Activated T-helper 1 cell treated with anti-CD3 and anti-CD28 coated beads, Interleukin-12 subunit alpha, Interleukin-12 subunit beta, Interleukin-2, Interleukin-4 antibody, amounts not matched to agents 30 ng/mL and 10 ng/mL and 1 ng/mL, durations not matched to agents 14 hours and 24 hours and 36 hours (primary cell): ENCODE measurements around the gene FAM83C. TPM values are rescaled to one million over a fixed set of nuclear protein-coding genes. Genes with fewer than 3 reads are reported as not detected.
A peak's percentile ranks its signal among the peaks of the same experiment; 100 is the strongest.

Source experiments
- DNase-seq: peaks from one replicate; pipeline ENCODE4 v3.0.0; 2021; ENCODE audit warnings: low spot score
- H3K27ac Mint-ChIP-seq: one replicate; pipeline ENCODE4 v1.8.0; 2021; ENCODE audit warnings: mild to moderate bottlenecking, mixed read lengths
- H3K27me3 Mint-ChIP-seq: one replicate; pipeline ENCODE4 v1.8.0; 2022; ENCODE audit warnings: mild to moderate bottlenecking, moderate library complexity, mixed read lengths; ENCODE audit not compliant: insufficient read depth
- H3K36me3 Mint-ChIP-seq: one replicate; pipeline ENCODE4 v1.8.0; 2021; ENCODE audit warnings: low read depth, mixed read lengths
- H3K4me1 Mint-ChIP-seq: one replicate; pipeline ENCODE4 v1.8.0; 2021; ENCODE audit warnings: low read depth, mixed read lengths
- H3K4me3 Mint-ChIP-seq: one replicate; pipeline ENCODE4 v1.8.0; 2021; ENCODE audit warnings: mild to moderate bottlenecking, moderate library complexity, mixed read lengths
- H3K9me3 Mint-ChIP-seq: one replicate; pipeline ENCODE4 v1.8.0; 2021; ENCODE audit warnings: mixed read lengths
- intact Hi-C: fragments of 100-400 bp; cut with micrococcal nuclease; formaldehyde crosslinking; loops from one replicate; pipeline ENCODE4 v1.15.1; 2024
- total RNA-seq: library from RNA; stranded (reverse); gene quantifications from 2 replicates; pipeline ENCODE4 v1.2.3, GENCODE V29; 2022

Gene FAM83C
- not detected in 2 replicates for total RNA-seq

- no peaks in the 10 kb centered on the region for H3K9me3 Mint-ChIP-seq
- no peaks in the 10 kb centered on the region for H3K4me1 Mint-ChIP-seq
- H3K4me3 Mint-ChIP-seq = no peak within 1 kb of the TSS
- no peak for DNase-seq
- H3K27ac Mint-ChIP-seq = no peak within 1 kb of the TSS
- peaks cover 2% of the 10 kb centered on the region for H3K27me3 Mint-ChIP-seq
- intact Hi-C loops = no loop called here
- no peaks in the 10 kb centered on the region for H3K36me3 Mint-ChIP-seq
Observed at GRCh38 chr20:35291654-35292503, at the start of gene FAM83C. Gene FAM83C (minus strand): TSS chr20:35292425. CDS start chr20:35292304, 121 bp downstream.

GRCh38 chr20:35341366-35342028 lies 49.3 kb upstream of the FAM83C start:
- no peaks in the 10 kb centered on the region for H3K27me3 Mint-ChIP-seq
- no peak for DNase-seq
- intact Hi-C loops = no loop called here
- H3K36me3 Mint-ChIP-seq = peaks cover 22% of the 10 kb centered on the region
- H3K27ac Mint-ChIP-seq = no peak overlapping the region
- no peaks in the 10 kb centered on the region for H3K9me3 Mint-ChIP-seq
- no peaks in the 10 kb centered on the region for H3K4me1 Mint-ChIP-seq
- no peak overlapping the region for H3K4me3 Mint-ChIP-seq

DNA sequence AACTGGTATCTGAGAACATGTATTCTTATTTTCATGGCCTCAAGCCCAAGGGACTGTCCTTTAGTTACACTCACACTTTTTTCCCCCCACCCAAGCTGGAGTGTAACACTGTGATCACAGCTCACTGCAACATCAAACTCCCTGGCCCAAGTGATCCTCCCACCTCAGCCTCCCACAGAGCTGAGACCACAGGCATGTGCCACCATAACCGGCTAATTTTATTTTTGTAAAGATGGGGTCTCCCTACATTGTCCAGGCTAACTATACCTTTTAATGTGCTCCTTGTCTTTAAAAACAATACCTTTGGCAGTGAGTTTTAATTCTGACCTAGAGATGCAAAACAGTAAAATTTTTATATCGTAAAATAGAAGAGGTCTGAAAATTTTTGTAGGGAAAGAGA lies 48.2 kb upstream of the FAM83C start:
- H3K36me3 Mint-ChIP-seq = peaks cover 14% of the 10 kb centered on the region
- H3K27ac Mint-ChIP-seq = no peak overlapping the region

GRCh38 chr20:35339636-35340035 lies 47.4 kb upstream of the FAM83C start:
- Mint-ChIP-seq H3K4me3 (no peak overlapping the region), H3K27me3 (no peaks in the 10 kb centered on the region), H3K9me3 (no peaks in the 10 kb centered on the region), H3K4me1 (no peaks in the 10 kb centered on the region), H3K36me3 (peaks cover 9% of the 10 kb centered on the region), H3K27ac (no peak overlapping the region)
- intact Hi-C loops = no loop called here
- DNase-seq = no peak

More for the DNA sequence above, 48.2 kb upstream of the FAM83C start:
- intact Hi-C loops = no loop called here
- no peak overlapping the region for H3K4me3 Mint-ChIP-seq
- no peaks in the 10 kb centered on the region for H3K4me1 Mint-ChIP-seq
- DNase-seq = no peak
- no peaks in the 10 kb centered on the region for H3K9me3 Mint-ChIP-seq
- H3K27me3 Mint-ChIP-seq = no peaks in the 10 kb centered on the region

DNA sequence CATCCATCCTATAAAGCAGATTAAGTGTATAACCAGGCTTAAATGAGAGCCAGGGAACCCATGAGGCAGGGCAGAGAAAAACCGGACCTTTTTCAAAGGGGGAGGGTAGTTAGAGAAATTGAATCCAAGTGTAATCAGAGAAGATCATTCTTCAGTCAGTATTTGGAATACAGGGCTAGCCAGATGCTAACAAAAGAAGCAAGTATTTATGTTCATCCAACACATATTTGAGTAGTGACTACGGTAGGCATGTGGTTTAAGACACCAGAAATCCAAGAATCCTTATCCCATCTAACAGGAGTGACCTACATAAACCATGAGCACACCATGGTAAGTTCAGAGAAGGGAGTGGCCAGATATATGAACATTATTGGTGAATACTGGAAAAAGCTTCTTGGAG lies 46.8 kb upstream of the FAM83C start:
- no peaks in the 10 kb centered on the region for H3K27me3 Mint-ChIP-seq
- no peak overlapping the region for H3K27ac Mint-ChIP-seq
- intact Hi-C loops = no loop called here
- H3K4me1 Mint-ChIP-seq = no peaks in the 10 kb centered on the region
- peaks cover 9% of the 10 kb centered on the region for H3K36me3 Mint-ChIP-seq
- no peaks in the 10 kb centered on the region for H3K9me3 Mint-ChIP-seq
- DNase-seq = no peak
- no peak overlapping the region for H3K4me3 Mint-ChIP-seq

GRCh38 chr20:35334311-35335101 lies 42.3 kb upstream of the FAM83C start:
- no peak overlapping the region for H3K4me3 Mint-ChIP-seq
- no peaks in the 10 kb centered on the region for H3K27me3 Mint-ChIP-seq
- intact Hi-C loops = no loop called here
- DNase-seq = no peak
- H3K4me1 Mint-ChIP-seq = peaks cover 30% of the 10 kb centered on the region
- no peak overlapping the region for H3K27ac Mint-ChIP-seq
- H3K36me3 Mint-ChIP-seq = peaks cover 2% of the 10 kb centered on the region
- H3K9me3 Mint-ChIP-seq = no peaks in the 10 kb centered on the region

DNA sequence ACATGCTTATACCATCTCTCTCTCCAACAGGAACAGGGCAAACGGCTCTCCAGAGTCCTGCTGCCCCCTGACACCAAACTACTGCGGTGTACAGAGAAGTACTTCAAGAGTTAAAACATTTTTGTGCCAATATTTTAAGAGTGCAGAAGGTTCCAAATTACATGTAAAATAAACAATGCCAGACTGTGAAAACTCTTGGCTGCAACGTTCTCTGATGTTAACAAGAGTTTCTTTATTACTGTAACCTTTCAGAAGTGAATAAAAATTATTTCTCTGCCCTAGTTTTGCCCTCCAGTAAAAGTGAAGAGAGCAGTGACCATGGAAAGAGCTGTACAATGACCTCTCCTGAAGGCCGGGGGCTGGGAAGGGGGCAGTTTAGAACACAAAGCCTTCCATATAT lies 41.4 kb upstream of the FAM83C start:
- Mint-ChIP-seq H3K4me1 (peaks cover 39% of the 10 kb centered on the region), H3K9me3 (no peaks in the 10 kb centered on the region), H3K36me3 (peaks cover 2% of the 10 kb centered on the region), H3K4me3 (no peak overlapping the region), H3K27me3 (no peaks in the 10 kb centered on the region), H3K27ac (no peak overlapping the region)
- intact Hi-C loops = no loop called here
- no peak for DNase-seq

DNA sequence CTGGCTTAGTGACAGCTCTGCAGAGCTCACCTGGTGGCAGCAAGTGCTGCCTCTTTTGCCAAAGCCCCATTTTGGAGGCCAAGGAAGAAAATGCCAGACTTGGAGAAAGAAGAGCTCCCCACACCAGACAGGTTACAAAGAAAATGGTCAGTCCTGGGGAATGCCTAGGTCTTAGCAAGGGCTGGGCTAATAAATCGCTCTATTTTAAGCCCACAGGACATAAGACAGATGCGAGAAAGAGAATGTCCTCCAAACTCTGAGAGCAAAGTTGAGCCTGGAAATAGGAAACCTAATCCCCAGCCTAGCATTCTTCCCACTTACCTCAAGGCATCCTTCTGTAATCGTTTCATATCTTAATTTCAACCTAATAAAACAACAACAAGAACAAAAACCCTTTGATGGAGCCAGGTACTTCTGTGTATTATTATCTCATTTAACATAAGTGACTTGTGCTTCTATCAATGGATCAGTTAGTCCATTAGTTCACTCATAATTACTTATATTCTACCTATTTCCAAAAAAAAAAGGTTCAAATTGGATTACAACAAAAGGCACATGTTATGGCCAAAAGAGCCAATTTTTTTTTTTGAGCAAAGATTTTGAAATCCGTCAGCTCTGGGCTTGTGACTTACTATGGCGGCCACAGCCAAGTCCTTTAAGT lies 40.4 kb upstream of the FAM83C start:
- H3K27me3 Mint-ChIP-seq = no peaks in the 10 kb centered on the region
- intact Hi-C loops = no loop called here
- H3K4me1 Mint-ChIP-seq = peaks cover 47% of the 10 kb centered on the region

DNA sequence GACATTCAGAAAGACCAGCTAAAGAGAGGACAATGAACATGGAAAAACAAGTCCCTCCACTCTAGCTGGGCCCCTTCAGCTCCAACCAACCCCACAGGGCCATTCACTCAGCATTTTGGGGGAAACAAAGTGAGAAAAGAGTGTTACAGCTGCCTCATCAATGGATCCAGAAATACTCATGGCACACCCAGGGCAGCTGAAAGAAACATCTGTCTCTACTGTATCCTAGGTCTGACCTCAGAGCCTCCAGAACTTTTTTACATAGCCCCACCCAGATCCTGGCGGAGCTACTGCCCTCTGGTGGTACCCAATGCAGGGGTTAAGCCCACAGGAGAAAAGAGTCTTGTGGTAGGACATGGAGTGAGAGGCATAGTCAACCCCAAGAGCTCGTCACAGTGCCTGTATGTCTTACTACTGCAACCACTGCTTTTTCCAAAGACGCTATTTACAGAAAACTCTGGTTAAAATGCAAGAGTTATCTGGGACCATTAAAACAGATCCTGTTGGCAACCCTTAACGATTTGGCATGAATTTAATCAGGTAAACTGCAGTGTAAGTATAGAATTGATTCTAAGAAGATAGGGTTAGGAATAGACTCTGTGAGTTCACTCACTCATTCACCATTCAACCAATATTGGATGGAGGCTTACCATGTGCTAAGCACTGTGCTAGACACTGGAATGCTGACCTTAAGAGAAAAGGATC lies 37.4 kb upstream of the FAM83C start:
- Mint-ChIP-seq H3K27me3 (no peaks in the 10 kb centered on the region), H3K4me3 (no peak overlapping the region), H3K36me3 (peaks cover 4% of the 10 kb centered on the region), H3K27ac (no peak overlapping the region), H3K4me1 (peaks cover 57% of the 10 kb centered on the region), H3K9me3 (no peaks in the 10 kb centered on the region)
- intact Hi-C loops = loop anchor here (1.0 kb wide), 1 partner anchor 25 kb away; no protein-coding TSS in a partner anchor
- peak; percentile 27 for DNase-seq

More for the DNA sequence above, 40.4 kb upstream of the FAM83C start:
- no peak overlapping the region for H3K4me3 Mint-ChIP-seq
- no peak for DNase-seq
- peaks cover 2% of the 10 kb centered on the region for H3K36me3 Mint-ChIP-seq
- no peaks in the 10 kb centered on the region for H3K9me3 Mint-ChIP-seq
- no peak overlapping the region for H3K27ac Mint-ChIP-seq

DNA sequence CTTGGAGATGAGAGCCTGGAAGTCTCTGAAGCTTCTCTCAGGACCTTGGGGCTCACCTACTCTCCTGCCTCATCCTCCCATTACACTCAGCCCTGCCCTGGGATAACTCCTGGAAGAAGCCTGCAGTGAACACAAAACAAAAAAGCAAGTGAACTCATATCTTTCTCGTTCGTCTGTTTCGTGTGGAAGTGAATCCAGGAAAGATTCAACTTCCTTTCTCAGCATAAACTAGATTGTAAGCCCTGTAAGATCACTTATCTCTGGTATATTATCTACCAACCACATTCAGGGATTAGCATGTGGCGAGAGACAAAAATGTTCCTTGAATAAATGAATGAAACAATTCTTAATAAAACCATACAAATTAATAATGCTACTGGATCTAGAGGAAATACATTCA lies 36.5 kb upstream of the FAM83C start:
- Mint-ChIP-seq H3K4me1 (peaks cover 55% of the 10 kb centered on the region), H3K27ac (no peak overlapping the region), H3K27me3 (no peaks in the 10 kb centered on the region), H3K9me3 (no peaks in the 10 kb centered on the region), H3K4me3 (no peak overlapping the region), H3K36me3 (peaks cover 4% of the 10 kb centered on the region)
- DNase-seq = no peak
- intact Hi-C loops = loop anchor here (1.0 kb wide), 1 partner anchor 24 kb away; no protein-coding TSS in a partner anchor

DNA sequence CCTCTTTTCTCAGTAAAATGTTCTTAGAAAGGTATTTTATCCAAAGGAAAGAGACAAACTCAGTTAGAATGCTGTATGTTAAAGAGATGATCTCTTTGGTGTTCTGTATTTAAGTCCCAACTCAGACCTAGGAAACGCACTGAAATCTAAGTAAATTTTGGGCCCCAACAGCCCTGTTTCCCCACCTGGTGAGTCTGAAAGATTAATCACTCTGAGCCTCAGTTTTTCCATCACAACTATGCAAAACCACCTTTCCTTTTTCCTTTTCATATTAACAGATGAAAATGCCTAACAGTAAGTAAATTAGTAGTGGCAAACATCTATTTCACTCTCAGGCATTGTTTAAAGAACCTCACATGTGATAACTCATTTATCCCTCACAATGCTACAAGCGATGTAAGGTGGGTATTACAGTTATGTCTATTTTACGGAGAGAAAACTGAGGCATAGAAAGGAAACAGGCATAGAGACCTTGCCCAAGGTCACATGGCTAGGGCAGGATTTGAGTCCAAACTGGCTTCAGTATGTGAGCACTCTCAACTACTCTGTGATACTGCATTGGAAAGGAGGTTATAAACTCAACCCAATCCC lies 36.0 kb upstream of the FAM83C start:
- H3K4me1 Mint-ChIP-seq = peaks cover 55% of the 10 kb centered on the region
- H3K27me3 Mint-ChIP-seq = no peaks in the 10 kb centered on the region

More for the DNA sequence above, 36.0 kb upstream of the FAM83C start:
- intact Hi-C loops = no loop called here
- H3K9me3 Mint-ChIP-seq = no peaks in the 10 kb centered on the region
- H3K36me3 Mint-ChIP-seq = peaks cover 6% of the 10 kb centered on the region
- H3K27ac Mint-ChIP-seq = peak overlapping the region; percentile 62
- H3K4me3 Mint-ChIP-seq = no peak overlapping the region
- DNase-seq = no peak
